Measurements from ENCODE around the gene C19orf85.

C19orf85 gene

GRCh38 chr19:55503502-55504251 is 39.1 kb upstream of the C19orf85 start:
- peak; percentile 95 for TF ChIP-seq CTCF (conservative IDR thresholded peaks at IDR 0.05; ENCODE audit: low read depth, low read length)
- H2AFZ ChIP-seq (ENCODE audit: low read depth): peak overlapping the region; percentile 77
- no peaks in the 10 kb centered on the region for H3K79me2 ChIP-seq (ENCODE audit: insufficient read depth, low read depth)
- H3K4me1 ChIP-seq (ENCODE audit: low read depth, poor library complexity, severe bottlenecking): peaks cover 5% of the 10 kb centered on the region
- H3K27me3 ChIP-seq (ENCODE audit: insufficient read depth, low read depth): peaks cover 83% of the 10 kb centered on the region
- no peak overlapping the region for H3K9ac ChIP-seq
- H4K20me1 ChIP-seq (ENCODE audit: insufficient read depth): no peaks in the 10 kb centered on the region
- H3K27ac ChIP-seq: no peak overlapping the region
- H3K4me2 ChIP-seq: peak overlapping the region; percentile 53
- H3K4me3 ChIP-seq (IDR thresholded peaks at IDR 0.05; ENCODE audit: insufficient read depth, low read depth, low read length): no peak overlapping the region
- no peaks in the 10 kb centered on the region for H3K36me3 ChIP-seq (ENCODE audit: insufficient read depth)

- Histone ChIP-seq H3K4me1 (ENCODE audit: low read depth, poor library complexity, severe bottlenecking) (peaks cover 5% of the 10 kb centered on the region), H3K27ac (no peak overlapping the region), H3K79me2 (ENCODE audit: insufficient read depth, low read depth) (no peaks in the 10 kb centered on the region), H3K4me2 (peak overlapping the region; percentile 53; the same call in 1 of the 2 replicates), H4K20me1 (ENCODE audit: insufficient read depth) (no peaks in the 10 kb centered on the region), H3K27me3 (ENCODE audit: insufficient read depth, low read depth) (peaks cover 85% of the 10 kb centered on the region), H2AFZ (ENCODE audit: low read depth) (peak overlapping the region; percentile 77), H3K9ac (no peak overlapping the region), H3K36me3 (ENCODE audit: insufficient read depth) (no peaks in the 10 kb centered on the region), H3K4me3 (IDR thresholded peaks at IDR 0.05; ENCODE audit: insufficient read depth, low read depth, low read length) (no peak overlapping the region)
- TF ChIP-seq CTCF (conservative IDR thresholded peaks at IDR 0.05; ENCODE audit: low read depth, low read length): no peak
These were observed 38.6 kb upstream of the C19orf85 start for GRCh38 chr19:55503157-55503501.

- Histone ChIP-seq H3K4me3 (IDR thresholded peaks at IDR 0.05; ENCODE audit: insufficient read depth, low read depth, low read length) (no peak overlapping the region), H3K36me3 (ENCODE audit: insufficient read depth) (no peaks in the 10 kb centered on the region), H3K27ac (no peak overlapping the region), H3K27me3 (ENCODE audit: insufficient read depth, low read depth) (peaks cover 85% of the 10 kb centered on the region), H2AFZ (ENCODE audit: low read depth) (no peak overlapping the region), H3K4me2 (no peak overlapping the region), H3K9ac (no peak overlapping the region), H3K79me2 (ENCODE audit: insufficient read depth, low read depth) (no peaks in the 10 kb centered on the region), H3K4me1 (ENCODE audit: low read depth, poor library complexity, severe bottlenecking) (peaks cover 5% of the 10 kb centered on the region), H4K20me1 (ENCODE audit: insufficient read depth) (no peaks in the 10 kb centered on the region)
- no peak for TF ChIP-seq CTCF (conservative IDR thresholded peaks at IDR 0.05; ENCODE audit: low read depth, low read length)
These were observed 37.8 kb upstream of the C19orf85 start for GRCh38 chr19:55502197-55502952.

- H3K27ac ChIP-seq: no peak overlapping the region
- no peak for TF ChIP-seq CTCF (conservative IDR thresholded peaks at IDR 0.05; ENCODE audit: low read depth, low read length)
- no peaks in the 10 kb centered on the region for H3K36me3 ChIP-seq (ENCODE audit: insufficient read depth)
- no peak overlapping the region for H3K9ac ChIP-seq
- H2AFZ ChIP-seq (ENCODE audit: low read depth): no peak overlapping the region
- H4K20me1 ChIP-seq (ENCODE audit: insufficient read depth): no peaks in the 10 kb centered on the region
- no peak overlapping the region for H3K4me2 ChIP-seq
- H3K79me2 ChIP-seq (ENCODE audit: insufficient read depth, low read depth): no peaks in the 10 kb centered on the region
- no peak overlapping the region for H3K4me3 ChIP-seq (IDR thresholded peaks at IDR 0.05; ENCODE audit: insufficient read depth, low read depth, low read length)
- H3K4me1 ChIP-seq (ENCODE audit: low read depth, poor library complexity, severe bottlenecking): peaks cover 5% of the 10 kb centered on the region
- peaks cover 85% of the 10 kb centered on the region for H3K27me3 ChIP-seq (ENCODE audit: insufficient read depth, low read depth)
These were observed 35.9 kb upstream of the C19orf85 start for GRCh38 chr19:55500368-55500952.
